GF-D8 (cell line): ENCODE data around the gene IMPG2.
"Not testable (repeated sequence)": the region's sequence is repeated elsewhere in the genome, so short reads cannot be mapped to it uniquely, and the experiment has no call there.

Experiments used
- DNase-seq: peaks from one replicate; lab custom pipeline; 2025; lab: John Stamatoyannopoulos, UW

The IMPG2 gene

DNA sequence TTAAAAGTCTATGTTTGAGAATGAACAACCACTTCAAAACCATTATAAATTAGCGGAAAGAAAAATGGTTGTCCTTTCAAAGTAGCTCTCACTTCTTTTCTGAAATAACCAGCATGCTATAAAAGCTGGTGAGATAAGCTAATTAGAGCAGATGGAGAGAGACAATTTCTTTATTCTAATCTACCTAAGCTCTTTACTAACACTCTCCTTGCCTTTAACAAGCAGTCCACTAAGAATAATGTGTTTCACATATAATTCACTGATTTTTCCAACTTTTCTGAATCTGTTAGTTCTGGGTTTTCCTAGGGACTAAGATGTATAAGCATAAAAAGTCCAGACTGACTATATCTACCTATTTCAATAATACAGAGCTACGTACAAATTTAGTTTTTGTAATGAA is at the start of gene IMPG2:
Gene IMPG2, minus strand, starts transcription at position 101 of the 400 bp plus-strand sequence. CDS start 203 bp downstream, outside the sequence.
- DNase-seq: no peak

DNA sequence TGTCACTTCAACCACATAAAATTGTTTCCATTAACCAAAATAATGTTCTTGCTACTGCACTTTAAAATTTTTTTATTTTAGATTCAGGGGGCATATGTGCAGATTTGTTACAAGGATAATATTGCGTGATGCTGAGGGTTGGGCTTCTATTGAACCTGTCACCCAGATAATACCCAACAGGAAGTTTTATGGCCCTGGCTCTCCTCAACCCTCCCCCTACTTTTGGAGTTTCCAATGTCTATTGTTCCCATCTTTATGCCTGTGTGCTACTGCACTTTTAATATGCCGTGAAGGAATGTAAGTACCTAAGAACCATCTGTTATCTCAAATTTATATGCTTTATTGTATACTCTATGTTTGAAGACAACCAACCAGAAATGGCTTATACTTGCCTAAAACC is 42.0 kb upstream of the IMPG2 start:
- DNase-seq: no peak

DNA sequence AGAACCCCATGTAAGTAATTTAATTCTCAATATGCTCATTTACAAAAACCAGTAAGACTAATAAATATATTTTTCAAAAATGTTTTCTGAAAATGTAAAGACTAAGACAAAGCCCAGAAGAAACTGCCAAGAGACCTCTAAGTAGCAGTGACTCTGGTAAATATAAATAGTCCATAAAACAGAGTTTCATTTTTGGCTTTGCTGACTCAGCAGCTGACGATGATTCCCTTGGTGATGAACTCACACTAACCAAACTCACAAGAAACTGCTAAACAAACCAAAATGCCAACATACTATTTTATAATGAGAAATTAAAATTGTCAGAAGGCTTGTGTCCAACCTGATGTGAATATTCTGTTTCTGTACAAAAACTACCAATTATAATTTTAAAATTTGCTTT is 31.5 kb upstream of the IMPG2 start:
- no peak for DNase-seq

DNA sequence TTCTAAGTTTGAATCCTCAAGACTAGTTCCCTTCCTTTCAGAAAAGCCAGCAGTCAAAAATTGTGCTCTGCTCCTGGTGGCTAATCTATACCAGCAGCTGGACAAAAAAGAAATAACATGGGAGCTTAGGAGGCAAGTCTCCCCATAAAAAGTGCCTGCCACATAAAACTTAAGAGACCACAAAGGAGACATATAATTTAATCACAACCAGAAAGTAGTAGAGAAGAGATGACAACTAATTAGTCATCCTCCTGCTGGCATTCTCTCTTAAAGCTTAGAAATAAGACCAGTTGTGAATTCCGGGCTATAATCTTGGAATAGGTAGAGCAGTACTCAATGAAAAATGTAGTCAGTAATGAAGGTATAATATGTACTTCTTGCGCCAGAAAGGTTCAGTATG is 20.2 kb upstream of the IMPG2 start:
- DNase-seq: no peak

DNA sequence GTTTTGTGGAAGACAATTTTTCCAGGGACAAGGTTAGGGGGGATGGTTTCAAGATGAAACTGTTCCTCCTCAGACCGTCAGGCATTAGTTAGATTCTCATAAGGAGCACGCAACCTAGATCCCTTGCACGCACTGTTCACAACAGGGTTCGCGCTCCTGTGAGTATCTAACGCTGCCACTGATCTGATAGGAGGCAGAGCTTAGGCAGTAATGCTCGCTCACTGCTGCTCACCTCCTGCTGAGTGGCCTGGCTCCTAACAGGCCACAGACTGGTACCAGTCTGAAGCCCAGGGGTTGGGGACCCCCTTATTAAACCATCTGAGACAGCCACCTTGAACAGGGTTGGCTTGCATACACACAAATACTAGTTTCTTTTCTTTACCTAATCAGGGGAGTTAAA is 13.5 kb upstream of the IMPG2 start:
- DNase-seq: no peak

DNA sequence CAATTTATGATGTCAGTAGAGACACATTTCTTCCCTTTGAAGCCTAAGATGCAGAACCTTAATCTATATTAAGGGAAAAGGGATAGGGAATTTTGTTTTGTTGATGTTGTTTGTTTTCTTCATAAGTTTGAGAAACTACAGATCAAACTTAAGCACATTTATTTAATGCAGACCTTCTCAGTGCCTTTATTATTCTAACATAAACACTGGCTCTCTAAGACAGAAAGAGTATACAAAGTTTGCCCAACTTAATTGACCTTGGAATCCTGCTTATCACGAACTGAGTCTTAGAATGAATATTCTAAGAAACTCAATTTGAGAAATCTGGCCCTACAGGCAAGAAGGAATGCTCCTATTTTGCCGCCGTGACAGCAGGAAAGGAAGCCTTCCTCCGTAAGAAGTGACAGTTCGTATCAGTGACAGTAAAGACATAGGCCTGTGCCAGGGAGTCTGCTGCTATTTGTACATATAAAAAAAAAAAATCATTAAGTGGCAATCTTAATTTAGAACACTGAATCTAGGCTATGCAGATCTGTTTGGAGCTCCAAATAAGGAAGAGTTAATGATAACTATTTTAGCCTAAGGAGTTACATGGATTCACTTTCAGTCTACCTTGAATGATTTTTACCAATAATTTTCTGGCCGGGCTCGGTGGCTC is 8.8 kb upstream of the IMPG2 start:
- no peak for DNase-seq

DNA sequence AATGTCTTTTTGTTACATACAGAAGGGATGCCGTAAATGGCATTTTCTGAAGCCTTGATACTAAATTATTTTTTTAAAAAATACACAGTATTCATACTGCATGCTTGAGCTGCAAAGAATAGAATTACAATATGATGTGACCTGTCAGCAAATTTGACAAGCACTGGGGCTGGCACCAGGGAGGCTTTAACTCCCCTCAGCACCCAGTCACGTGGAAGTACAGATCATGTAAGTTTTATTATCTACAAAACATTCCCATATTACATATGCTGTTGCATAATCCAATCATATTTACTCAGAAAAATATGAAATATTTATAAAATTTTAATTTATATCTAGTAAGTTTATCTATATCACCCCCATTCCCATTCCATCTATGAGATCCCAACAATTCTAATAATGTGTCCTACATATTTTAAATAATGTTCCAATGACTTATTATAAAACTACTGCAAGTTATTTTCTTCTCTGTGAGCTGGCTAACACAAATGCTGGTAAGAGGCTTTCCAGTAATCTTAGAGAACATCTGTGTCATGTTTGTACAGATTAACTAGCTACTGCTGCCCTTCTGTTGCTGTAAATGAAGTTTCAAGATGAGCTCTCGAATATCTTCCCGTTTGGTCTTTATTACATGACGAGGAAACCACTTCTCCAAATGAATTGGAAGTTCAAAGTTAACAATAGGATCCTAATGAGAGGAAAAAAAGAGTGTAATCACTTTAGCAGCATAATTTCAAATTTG is 5.2 kb upstream of the IMPG2 start:
- no peak for DNase-seq

DNA sequence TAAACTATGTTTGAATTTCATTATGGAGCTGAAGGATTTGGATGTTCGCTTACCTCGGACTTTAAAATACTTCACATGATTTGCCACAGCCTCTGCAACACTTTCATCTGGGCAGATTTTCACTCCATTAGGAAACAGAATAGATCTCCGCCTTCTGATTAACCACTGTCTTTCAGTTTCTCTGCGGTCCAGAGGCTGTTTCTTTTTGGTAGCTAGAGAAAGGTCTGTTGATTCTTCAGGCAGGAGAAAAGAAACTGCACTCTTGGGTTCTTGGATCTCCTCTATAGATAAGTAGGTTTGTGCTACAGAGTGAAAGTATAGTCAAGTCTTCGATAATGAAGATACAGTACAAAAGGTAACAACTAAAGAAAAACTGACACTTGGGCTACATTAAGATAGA is 844 bp downstream of the IMPG2 start:
- no peak for DNase-seq

DNA sequence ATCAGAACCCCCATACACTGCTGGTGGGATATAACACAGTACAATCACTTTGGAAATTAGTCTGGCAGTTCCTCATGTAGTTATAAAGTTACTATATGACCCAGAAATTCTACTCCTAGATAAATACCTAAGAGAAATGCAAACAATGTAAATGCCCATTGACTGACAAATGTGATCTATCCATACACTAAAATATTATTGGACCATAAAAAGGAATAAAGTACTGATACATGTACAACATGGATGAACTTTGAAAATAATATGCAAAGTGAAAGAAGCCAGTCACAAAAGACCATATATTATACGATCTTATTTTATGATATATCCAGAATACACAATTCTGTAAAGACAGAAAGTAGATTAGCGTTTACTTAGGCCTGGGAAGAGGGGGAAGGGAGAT is 7.8 kb downstream of the IMPG2 start:
- DNase-seq: no peak

DNA sequence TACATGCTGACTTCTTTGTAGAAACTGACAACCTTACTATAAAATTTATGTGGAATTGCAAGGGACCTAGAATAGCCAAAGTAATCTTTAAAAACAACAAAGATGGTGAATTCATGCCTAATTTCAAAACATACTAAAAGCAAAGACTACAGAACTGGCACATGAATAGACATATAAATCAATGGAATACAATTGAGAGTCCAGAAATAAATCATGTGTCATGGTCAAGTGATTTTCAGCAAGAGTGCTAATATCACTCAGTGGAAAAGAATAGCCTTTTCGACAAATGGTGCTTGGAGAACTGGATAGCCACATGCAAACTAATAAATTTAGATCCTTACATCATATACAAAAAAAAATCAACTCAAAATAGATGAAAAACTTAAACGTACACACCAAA is 8.7 kb downstream of the IMPG2 start:
- no peak for DNase-seq

DNA sequence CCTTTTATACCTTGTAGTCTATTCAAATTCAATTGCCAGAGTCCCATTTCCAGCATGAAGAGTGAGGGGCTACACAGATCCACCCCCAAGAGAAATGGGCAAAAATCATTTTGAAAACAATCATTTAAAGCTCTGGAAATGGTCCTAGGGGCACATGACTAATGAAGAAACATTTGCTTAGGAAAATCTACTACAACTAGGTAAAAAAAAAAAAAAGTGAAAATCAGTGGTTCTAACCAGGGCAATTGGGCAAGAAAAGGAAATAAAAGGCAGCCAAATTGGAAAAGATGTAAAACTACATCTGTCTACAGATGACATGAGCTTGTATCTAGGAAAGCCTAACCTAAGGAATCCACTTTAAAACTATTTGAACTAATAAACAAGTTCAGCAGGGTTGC is 9.4 kb downstream of the IMPG2 start:
- DNase-seq: no peak

DNA sequence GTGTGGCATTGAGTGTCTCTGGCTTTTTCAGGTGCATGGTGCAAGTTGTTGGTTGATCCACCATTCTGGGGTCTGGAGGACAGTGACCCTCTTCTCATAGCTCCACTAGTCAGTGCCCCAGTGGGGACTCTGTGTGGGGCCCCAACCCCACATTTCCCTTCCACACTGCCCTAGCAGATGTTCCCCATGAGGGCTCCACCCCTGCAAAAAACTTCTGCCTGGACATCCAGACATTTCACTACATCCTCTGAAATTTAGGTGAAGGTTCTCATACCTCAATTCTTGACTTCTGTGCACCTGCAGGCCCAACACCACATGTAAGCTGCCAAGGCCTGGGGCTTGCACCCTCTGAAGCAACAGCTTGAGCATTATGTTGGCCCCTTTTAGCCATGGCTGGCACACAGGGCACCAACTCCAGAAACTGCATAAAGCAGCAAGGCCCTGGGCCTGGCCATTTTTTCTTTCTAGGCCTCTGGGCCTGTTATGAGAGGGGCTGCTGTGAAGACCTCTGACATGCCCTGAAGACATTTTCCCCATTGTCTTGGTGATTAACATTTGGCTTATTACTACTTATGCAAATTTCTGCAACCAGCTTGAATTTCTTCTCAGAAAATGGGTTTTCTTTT is 12.1 kb downstream of the IMPG2 start:
- DNase-seq: not testable (repeated sequence)

DNA sequence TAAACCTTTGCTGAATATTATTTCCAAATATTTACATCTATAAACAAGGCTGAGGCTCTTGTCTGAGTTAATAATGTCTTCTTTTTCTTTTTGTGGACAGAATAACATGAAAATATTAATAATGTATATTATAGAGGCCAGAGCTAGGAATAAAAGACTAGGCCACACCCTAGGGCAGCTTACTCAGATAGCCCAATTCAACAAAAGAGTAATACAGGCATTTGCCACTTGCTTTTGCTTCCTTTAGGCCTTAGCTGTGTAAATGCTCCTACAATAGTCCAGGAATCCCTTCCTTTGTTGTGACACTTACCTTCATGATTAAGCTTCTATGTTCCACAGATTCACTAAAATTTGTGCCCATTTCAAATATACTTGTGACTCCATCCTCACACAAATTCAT is 16.5 kb downstream of the IMPG2 start:
- DNase-seq: no peak

DNA sequence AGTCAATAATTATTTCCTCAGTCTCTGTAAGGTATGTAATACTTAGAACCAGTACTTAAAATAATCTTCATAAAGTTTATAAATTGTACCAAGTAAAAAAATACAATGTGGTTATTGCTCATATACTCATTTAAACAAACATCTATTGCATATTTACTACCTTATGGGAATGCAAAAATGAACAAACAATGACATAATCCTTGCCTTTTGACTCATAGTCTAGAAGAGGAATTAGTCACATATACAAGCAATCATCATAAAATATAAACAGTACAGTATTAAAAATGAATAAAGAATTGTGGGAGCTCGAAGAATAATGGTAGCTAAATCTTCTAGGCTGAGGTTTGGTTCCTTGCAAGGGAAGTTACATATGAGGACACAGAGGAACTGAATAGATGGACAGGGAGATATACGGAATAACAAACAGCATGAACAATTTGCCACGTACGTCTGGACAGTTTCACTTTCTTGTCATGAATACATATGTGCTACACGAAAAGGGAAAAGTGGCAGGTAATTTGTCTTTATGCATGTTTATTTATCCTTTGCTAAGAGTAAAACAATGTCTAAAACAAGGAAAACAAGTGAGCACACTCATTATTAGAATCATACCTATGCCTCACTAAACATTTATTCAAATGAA is 17.2 kb downstream of the IMPG2 start:
- DNase-seq: no peak

DNA sequence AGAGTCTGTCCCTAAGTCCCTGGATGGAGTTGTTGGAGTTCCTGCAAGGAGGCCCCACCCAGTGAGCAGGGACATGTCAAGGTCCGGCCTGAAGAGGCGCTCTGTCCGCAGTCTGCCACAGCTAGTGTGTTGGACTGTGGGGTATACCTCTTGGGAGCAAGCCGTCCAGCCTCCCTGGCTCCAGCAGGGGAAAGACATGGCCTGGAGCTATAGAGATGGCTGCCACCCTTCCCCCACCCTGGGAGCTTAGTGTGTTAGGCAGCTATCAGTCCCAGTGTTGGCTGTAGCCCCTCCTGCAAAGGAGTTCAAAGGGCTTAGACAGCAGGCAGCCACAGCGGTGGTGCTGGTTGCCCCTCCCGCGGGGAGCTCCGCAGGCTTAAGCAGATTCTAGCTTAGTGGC is 20.3 kb downstream of the IMPG2 start:
- no peak for DNase-seq

DNA sequence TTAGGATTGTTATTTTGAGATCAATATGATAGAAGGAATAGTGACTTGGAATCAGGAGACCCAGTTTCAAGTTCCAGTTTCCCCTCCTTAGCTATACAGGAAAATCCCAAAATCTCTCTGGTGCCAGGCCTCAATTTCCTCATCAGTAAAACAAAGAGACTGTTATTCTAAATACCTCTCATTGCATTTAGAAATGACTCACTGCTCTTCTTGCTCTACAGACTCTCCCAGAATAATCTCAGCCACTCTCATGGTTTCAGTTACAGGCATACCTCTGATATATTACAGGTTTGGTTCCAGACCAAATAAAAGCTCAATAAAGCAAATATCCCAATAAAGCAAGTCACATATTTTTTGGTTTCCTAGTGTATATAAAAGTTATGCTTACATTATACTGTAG is 28.3 kb downstream of the IMPG2 start:
- DNase-seq: no peak

DNA sequence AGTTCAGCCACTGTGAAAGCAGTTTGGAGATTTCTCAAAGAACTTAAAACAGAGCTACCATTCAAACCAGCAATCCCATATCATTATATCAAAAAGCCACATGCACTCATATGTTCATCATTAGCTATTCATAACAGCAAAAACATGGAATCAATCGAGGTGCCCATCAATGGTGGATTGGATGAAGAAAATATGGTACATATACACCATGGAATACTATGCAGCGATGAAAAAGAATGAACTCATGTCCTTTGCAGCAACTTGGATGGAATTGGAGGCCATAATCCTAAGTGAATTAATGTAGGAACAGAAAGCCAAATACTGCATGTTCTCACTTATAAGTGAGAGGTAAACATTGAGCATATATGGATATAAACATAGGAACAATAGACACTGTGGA is 32.1 kb downstream of the IMPG2 start:
- DNase-seq: no peak

DNA sequence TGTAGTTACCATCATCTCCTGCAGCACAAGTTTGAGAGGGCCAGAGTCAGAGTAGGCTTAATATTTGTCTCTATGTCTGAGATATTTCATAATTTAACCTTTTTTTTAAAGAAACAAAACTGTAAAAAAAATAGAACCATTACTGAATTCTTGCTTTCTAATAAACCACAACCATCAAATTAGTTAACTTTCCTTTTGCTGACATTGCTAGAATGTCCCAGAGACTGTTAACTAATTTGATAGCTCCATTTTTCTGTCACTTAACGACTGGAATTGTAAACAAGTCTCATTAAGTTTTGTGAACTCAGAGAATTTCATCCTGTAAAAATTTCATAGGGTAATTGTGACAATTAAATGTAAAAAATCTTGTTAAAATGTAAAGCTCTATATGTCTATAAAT is 35.6 kb downstream of the IMPG2 start:
- no peak for DNase-seq

DNA sequence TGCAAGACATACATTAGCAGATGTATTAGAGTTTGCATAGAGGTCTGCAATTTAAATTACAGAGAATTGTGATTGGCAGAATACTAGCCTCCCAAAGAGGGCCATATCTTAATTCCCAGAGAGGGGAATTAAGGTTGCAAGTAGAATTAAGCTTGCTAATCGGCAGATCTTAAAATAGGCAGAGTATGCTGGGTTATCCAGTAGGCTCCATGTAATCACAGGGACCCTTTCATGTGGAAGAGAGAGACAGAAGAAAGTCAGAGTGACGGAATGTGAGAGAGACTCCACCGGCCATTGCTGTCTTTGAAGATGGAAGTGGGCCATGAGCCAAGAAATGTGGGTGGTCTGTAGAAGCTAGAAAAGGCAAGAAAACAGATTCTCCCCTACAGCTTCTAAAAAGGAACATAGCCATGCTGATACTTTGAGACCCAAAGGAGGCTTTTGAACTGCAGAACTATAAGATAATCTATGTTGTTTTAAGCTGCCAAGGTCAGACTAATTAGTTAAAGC is 38.8 kb downstream of the IMPG2 start:
- DNase-seq: no peak

DNA sequence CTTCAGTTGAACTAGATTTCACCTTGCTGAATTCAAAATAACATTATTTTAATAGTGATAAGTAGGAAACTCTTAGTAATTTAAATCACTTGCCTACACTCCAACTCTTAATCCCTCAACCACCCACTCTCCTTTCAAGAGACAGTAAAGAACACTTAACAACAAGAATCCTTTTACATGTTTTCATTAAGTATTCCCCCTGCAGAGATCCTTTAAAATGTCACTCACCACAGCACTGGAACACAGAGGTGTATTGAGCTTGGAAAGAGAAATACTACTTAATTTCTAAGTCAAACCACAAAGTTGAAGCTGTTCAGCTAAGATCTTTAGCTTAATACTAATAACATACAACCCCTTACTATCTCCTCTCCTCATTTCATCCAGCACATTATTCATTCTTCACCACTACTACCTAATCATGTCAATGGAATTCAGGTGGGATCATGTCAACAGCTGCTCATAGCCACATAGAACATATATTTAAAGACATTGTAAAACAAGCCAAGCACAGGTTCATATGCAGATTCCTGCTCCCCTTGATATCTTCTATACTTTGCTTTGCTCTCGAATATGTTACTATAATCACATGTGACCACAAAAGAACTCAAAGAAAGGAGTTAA is 40.5 kb downstream of the IMPG2 start:
- no peak for DNase-seq

DNA sequence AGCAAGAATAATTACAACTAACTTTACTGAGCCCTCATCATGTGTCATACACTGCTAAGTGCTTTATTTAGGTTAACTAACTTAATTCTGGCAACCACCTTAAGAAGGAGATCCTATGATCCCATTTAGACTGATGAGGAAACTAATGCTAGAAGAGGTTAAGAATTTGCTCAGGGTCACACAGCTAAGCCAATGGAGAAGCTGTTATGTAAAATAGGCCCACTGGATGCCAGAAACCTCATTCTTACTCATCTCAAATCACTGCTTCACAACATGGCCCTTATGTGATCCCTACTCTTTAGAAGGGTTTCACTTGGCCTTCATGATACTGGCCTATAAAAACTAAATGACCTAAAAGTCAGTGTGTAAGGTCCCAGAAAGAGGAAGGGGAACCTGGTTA is 41.2 kb downstream of the IMPG2 start:
- no peak for DNase-seq

DNA sequence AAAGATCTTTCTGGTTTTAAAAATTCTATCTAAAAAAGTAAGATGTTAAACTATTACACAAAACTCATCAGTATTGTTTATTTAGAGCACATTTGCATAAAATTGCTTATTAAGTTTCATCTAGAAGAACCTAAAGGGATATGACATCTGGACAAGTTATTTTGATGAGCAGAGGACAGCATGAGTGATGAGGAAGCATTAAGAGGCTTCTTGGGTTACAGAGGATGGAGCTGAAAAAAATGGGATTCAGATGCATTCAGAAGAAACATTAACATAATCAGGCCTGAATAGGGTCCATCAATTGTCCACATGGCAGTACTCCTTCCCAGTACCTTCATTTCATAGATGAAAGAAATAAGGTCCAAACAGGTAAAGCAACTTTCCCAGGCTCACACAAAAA is 41.6 kb downstream of the IMPG2 start:
- no peak for DNase-seq
